Natural killer cell (primary cell): ENCODE measurements around the gene GRM8. TPM values are rescaled to one million over a fixed set of nuclear protein-coding genes. Genes with fewer than 3 reads are reported as not detected.

ENCODE experiments used
- ATAC-seq, 3 donors: fragments of 150-1000 bp in 2 of 3; fragments of 200-7000 bp in 1 of 3; cut with Tn5 transposase; 1 replicate in 1 of 3; 2 replicates in 2 of 3; pipeline ENCODE4 v1.10.0; 2021; ENCODE audit warnings: mild to moderate bottlenecking in 2 of 3, moderate library complexity in 2 of 3
- DNase-seq, 2 donors: peaks; one replicate each; pipeline versions ENCODE4 v3.0.0 to v3.0.0-alpha.2; 2013 to 2021; ENCODE audit warnings: mixed read lengths in 1 of 2
- H3K27ac ChIP-seq: one replicate; pipeline ENCODE4 v1.5.1; 2013; ENCODE audit warnings: mild to moderate bottlenecking, low read length
- H3K27me3 ChIP-seq: one replicate; pipeline ENCODE4 v1.6.1; 2013; ENCODE audit warnings: low read length; ENCODE audit not compliant: control insufficient read depth, insufficient read depth
- H3K36me3 ChIP-seq: one replicate; pipeline ENCODE4 v1.6.1; 2013; ENCODE audit warnings: low read length; ENCODE audit not compliant: control insufficient read depth, insufficient read depth
- H3K4me1 ChIP-seq: one replicate; pipeline ENCODE4 v1.6.1; 2013; ENCODE audit warnings: low read length; ENCODE audit not compliant: control insufficient read depth, insufficient read depth
- H3K4me3 ChIP-seq: one replicate; pipeline ENCODE4 v1.5.1; 2013; ENCODE audit warnings: low read length
- H3K9me3 ChIP-seq: one replicate; pipeline ENCODE4 v1.6.1; 2013; ENCODE audit warnings: low read length; ENCODE audit not compliant: control insufficient read depth, insufficient read depth
- H3K27ac Mint-ChIP-seq, 2 donors: one replicate each; pipeline ENCODE4 v1.8.0; 2022; ENCODE audit warnings: mild to moderate bottlenecking in 2 of 2, mixed read lengths in 2 of 2, moderate library complexity in 1 of 2
- H3K27me3 Mint-ChIP-seq, 2 donors: one replicate each; pipeline ENCODE4 v1.8.0; 2022; ENCODE audit warnings: low read depth in 2 of 2, mixed read lengths in 2 of 2
- H3K36me3 Mint-ChIP-seq: one replicate; pipeline ENCODE4 v1.8.0; 2022; ENCODE audit warnings: mixed read lengths
- H3K4me1 Mint-ChIP-seq, 2 donors: one replicate each; pipeline ENCODE4 v1.8.0; 2022; ENCODE audit warnings: mixed read lengths in 2 of 2
- H3K4me3 Mint-ChIP-seq: one replicate; pipeline ENCODE4 v1.8.0; 2022; ENCODE audit warnings: mild to moderate bottlenecking, moderate library complexity, mixed read lengths
- H3K9me3 Mint-ChIP-seq, 2 donors: one replicate each; pipeline ENCODE4 v1.8.0; 2022; ENCODE audit warnings: mixed read lengths in 2 of 2
- WGBS: methylation state at CpG from one replicate; pipeline ENCODE4 v1.1.7; 2013; ENCODE audit warnings: missing lambda C conversion rate; ENCODE audit not compliant: insufficient coverage; 5-methylcytosine and 5-hydroxymethylcytosine counted together
- intact Hi-C: fragments of 100-400 bp; cut with micrococcal nuclease; formaldehyde crosslinking; loops from one replicate; pipeline ENCODE4 v1.14.2; 2022
- total RNA-seq, 4 donors: library from RNA; stranded (reverse); fragments of 120-200 nt in 1 of 4; gene quantifications; one replicate each; pipeline versions ENCODE4 v1.2.3 to v1.2.4, GENCODE V29; 2013 to 2022
- TF ChIP-seq, protein P1 (sequence below): fragments of 200-600 bp; IDR thresholded peaks from one replicate; pipeline ENCODE4 v1.8.0; 2022; ENCODE audit warnings: antibody characterized with exemption

Gene GRM8
- total RNA-seq, 3 donors from 2014 or later (not counting 1 experiment from before 2014, with no cell fraction given), result not detected

DNA sequence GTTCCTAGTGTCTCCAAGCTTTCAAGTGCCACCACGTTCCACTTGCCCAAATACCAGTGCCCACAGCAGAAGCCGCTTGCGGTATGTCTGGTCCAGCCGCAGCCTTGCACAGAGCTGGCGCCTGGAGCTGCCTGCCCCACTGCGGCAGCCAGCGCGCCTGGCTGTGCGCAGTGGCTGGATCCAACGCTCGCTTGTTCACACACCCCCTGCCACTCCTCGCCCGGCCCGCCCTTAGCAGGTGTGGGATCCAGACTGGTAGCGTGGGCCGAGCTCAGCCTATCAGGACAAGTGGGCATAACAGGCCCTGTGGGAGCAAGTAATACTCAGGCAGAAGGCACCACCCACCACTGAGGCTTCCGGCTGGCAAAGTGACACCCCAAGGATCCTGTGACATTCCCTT lies 294.4 kb downstream of the GRM8 start:
- no peak overlapping the region for H3K4me3 Mint-ChIP-seq
- no peaks in the 10 kb centered on the region for H3K4me1 ChIP-seq
- no peaks in the 10 kb centered on the region for H3K9me3 ChIP-seq
- peaks cover 0 to 2% of the 10 kb centered on the region in 2 donors for H3K9me3 Mint-ChIP-seq
- TF ChIP-seq, protein P1, sequence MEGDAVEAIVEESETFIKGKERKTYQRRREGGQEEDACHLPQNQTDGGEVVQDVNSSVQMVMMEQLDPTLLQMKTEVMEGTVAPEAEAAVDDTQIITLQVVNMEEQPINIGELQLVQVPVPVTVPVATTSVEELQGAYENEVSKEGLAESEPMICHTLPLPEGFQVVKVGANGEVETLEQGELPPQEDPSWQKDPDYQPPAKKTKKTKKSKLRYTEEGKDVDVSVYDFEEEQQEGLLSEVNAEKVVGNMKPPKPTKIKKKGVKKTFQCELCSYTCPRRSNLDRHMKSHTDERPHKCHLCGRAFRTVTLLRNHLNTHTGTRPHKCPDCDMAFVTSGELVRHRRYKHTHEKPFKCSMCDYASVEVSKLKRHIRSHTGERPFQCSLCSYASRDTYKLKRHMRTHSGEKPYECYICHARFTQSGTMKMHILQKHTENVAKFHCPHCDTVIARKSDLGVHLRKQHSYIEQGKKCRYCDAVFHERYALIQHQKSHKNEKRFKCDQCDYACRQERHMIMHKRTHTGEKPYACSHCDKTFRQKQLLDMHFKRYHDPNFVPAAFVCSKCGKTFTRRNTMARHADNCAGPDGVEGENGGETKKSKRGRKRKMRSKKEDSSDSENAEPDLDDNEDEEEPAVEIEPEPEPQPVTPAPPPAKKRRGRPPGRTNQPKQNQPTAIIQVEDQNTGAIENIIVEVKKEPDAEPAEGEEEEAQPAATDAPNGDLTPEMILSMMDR, result no peak
- no peak for ATAC-seq
- H3K27me3 ChIP-seq, result no peaks in the 10 kb centered on the region
- H3K27ac ChIP-seq, result no peak overlapping the region
- no peak overlapping the region for H3K4me3 ChIP-seq
- no peak for DNase-seq
- H3K4me1 Mint-ChIP-seq, result no peaks in the 10 kb centered on the region
- intact Hi-C loops, result no loop called here
- H3K27ac Mint-ChIP-seq, result no peak overlapping the region
- no peaks in the 10 kb centered on the region for H3K27me3 Mint-ChIP-seq
- no peaks in the 10 kb centered on the region for H3K36me3 ChIP-seq
- WGBS, result 91% methylated on average over 17 of the region's 17 CpGs
- no peaks in the 10 kb centered on the region for H3K36me3 Mint-ChIP-seq

DNA sequence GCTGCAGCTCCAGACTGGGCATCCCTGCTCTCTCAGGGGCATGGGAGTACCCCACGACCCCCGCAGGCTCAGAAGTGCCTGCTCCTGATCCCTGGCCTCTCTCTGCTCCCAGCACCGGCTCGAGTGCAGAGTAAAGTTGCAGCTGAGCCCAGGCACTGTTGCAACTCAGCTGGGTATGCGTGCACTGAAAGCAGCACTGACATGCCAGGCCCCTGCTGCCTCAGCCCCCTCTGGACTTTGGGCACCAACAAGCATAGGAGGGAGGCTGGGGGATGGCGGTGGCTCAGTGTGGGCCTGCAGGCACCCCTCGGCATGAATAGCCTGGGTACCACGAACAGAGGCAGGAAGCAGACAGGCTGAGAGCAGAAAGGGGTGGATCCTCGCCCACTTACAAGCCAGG lies 295.3 kb downstream of the GRM8 start:
- no peaks in the 10 kb centered on the region for H3K4me1 Mint-ChIP-seq
- H3K27me3 ChIP-seq, result no peaks in the 10 kb centered on the region
- DNase-seq, result no peak
- no peak overlapping the region for H3K27ac ChIP-seq
- no peak overlapping the region for H3K4me3 ChIP-seq
- H3K27ac Mint-ChIP-seq, result no peak overlapping the region
- intact Hi-C loops, result no loop called here
- ATAC-seq, result no peak
- H3K9me3 Mint-ChIP-seq, result no peaks in the 10 kb centered on the region
- H3K4me1 ChIP-seq, result no peaks in the 10 kb centered on the region
- H3K9me3 ChIP-seq, result no peaks in the 10 kb centered on the region
- no peaks in the 10 kb centered on the region for H3K36me3 ChIP-seq
- no peaks in the 10 kb centered on the region for H3K36me3 Mint-ChIP-seq
- WGBS, result 78% methylated on average over 9 of the region's 9 CpGs
- TF ChIP-seq, protein P1, result no peak
- H3K27me3 Mint-ChIP-seq, result no peaks in the 10 kb centered on the region
- no peak overlapping the region for H3K4me3 Mint-ChIP-seq

DNA sequence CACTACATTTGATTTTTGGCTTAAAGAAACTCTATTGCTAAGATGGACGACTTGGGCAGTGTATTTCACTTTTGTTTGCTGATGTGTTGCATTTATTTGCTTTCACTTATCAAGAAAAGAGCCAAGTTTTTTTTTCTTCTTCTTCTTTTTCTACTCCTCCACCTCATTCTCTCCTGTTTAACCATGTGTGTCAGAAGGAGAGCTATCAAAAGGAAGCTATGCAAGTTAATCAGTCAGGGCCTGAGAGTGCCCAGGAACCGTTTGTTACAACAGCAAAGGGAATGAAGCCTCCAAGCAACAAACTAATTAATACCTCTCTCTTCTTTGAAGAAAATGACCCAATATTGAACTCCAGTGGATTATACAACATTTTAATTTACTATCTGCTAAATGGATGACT lies 299.3 kb downstream of the GRM8 start:
- Mint-ChIP-seq H3K27me3 (no peaks in the 10 kb centered on the region), H3K27ac (no peak overlapping the region), H3K9me3 (peaks cover 0 to 3% of the 10 kb centered on the region in 2 donors), H3K4me1 (no peaks in the 10 kb centered on the region), H3K4me3 (no peak overlapping the region), H3K36me3 (no peaks in the 10 kb centered on the region)
- H3K4me1 ChIP-seq, result no peaks in the 10 kb centered on the region
- ATAC-seq, result no peak
- H3K36me3 ChIP-seq, result no peaks in the 10 kb centered on the region
- DNase-seq, result no peak
- WGBS, result 20% methylated on average over 2 of the region's 2 CpGs
- H3K27ac ChIP-seq, result no peak overlapping the region
- intact Hi-C loops, result no loop called here
- H3K9me3 ChIP-seq, result no peaks in the 10 kb centered on the region
- H3K4me3 ChIP-seq, result no peak overlapping the region
- H3K27me3 ChIP-seq, result no peaks in the 10 kb centered on the region
- TF ChIP-seq, protein P1, result no peak

DNA sequence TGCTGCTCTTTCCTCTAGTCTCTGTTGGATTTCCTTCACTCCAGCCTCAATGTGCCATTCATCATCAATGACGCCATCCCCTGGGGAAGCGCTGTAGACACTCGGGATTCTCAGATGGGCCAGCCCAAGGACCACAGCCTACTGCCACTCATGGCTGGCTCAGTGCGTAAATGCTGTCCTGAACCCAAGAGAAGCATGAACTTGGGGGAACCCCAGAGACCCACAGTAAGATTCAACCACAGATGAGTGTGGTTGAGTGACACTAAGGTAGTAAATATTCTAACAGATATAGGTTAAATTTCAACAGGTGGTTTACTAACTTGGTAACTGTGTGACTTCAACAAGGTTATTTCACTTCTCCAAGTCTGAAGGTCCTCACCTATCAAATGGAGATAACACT lies 304.1 kb downstream of the GRM8 start:
- intact Hi-C loops, result no loop called here
- Mint-ChIP-seq H3K27ac (no peak overlapping the region), H3K4me3 (no peak overlapping the region), H3K9me3 (peaks cover 2 to 6% of the 10 kb centered on the region in 2 donors), H3K27me3 (no peaks in the 10 kb centered on the region), H3K4me1 (no peaks in the 10 kb centered on the region), H3K36me3 (no peaks in the 10 kb centered on the region)
- no peaks in the 10 kb centered on the region for H3K4me1 ChIP-seq
- TF ChIP-seq, protein P1, result no peak
- no peaks in the 10 kb centered on the region for H3K27me3 ChIP-seq
- no peak overlapping the region for H3K27ac ChIP-seq
- WGBS, result 91% methylated on average over 4 of the region's 4 CpGs
- ATAC-seq (no peak), DNase-seq (no peak)
- H3K9me3 ChIP-seq, result no peaks in the 10 kb centered on the region
- no peak overlapping the region for H3K4me3 ChIP-seq
- no peaks in the 10 kb centered on the region for H3K36me3 ChIP-seq
